ENCODE measurements around the gene CDH13. TPM values are rescaled to one million over a fixed set of nuclear protein-coding genes. Genes with fewer than 3 reads are reported as not detected.

CDH13 gene
- total and polyA plus RNA-seq, 3 experiments from 2014 or later: not detected

GRCh38 chr16:82657239-82657638 is 30.5 kb downstream of the CDH13 start:
- no peak overlapping the region for H3K27ac ChIP-seq (ENCODE audit: low read depth, low read length)
- H3K9me3 ChIP-seq (ENCODE audit: low read length): no peaks in the 10 kb centered on the region
- H3K27ac Mint-ChIP-seq: peak overlapping the region in 6 of 8 donors; percentile 82 to 98 (median 94)
- H3K36me3 ChIP-seq (ENCODE audit: insufficient read depth, low read length): no peaks in the 10 kb centered on the region
- peaks cover 77% of the 10 kb centered on the region for H3K4me1 ChIP-seq (ENCODE audit: insufficient read depth, low read length)
- H3K9me3 Mint-ChIP-seq: peaks cover 0 to 2% (median 0%) of the 10 kb centered on the region in 5 donors
- POLR2A ChIA-PET: interaction anchor here (0.7 kb wide), 1 partner anchor 9 kb away, joined by 6 read pairs; no protein-coding TSS in a partner anchor
- CTCF ChIA-PET: no interaction called here
- no peak overlapping the region for H3K4me3 Mint-ChIP-seq
- no peaks in the 10 kb centered on the region for H3K27me3 Mint-ChIP-seq
- H3K36me3 Mint-ChIP-seq: no peaks in the 10 kb centered on the region
- H3K4me3 ChIP-seq (ENCODE audit: low read length): no peak overlapping the region
- H3K4me1 Mint-ChIP-seq: peaks cover 80 to 84% (median 80%) of the 10 kb centered on the region in 3 donors
- H3K27me3 ChIP-seq (ENCODE audit: insufficient read depth, low read length, poor library complexity, severe bottlenecking): no peaks in the 10 kb centered on the region
- no peak for DNase-seq

GRCh38 chr16:82657786-82658185 is 31.0 kb downstream of the CDH13 start:
- Histone ChIP-seq H3K4me3 (ENCODE audit: low read length) (no peak overlapping the region), H3K4me1 (ENCODE audit: insufficient read depth, low read length) (peaks cover 71% of the 10 kb centered on the region), H3K9me3 (ENCODE audit: low read length) (no peaks in the 10 kb centered on the region), H3K36me3 (ENCODE audit: insufficient read depth, low read length) (no peaks in the 10 kb centered on the region), H3K27me3 (ENCODE audit: insufficient read depth, low read length, poor library complexity, severe bottlenecking) (no peaks in the 10 kb centered on the region), H3K27ac (ENCODE audit: low read depth, low read length) (no peak overlapping the region)
- POLR2A ChIA-PET: no interaction called here
- peak overlapping the region; percentile 43 to 94 (median 76) for H3K27ac Mint-ChIP-seq
- peak overlapping the region in 3 of 7 donors; percentile 6 to 21 (median 15) for H3K4me3 Mint-ChIP-seq
- DNase-seq: no peak
- peaks cover 74 to 79% (median 74%) of the 10 kb centered on the region in 3 donors for H3K4me1 Mint-ChIP-seq
- H3K27me3 Mint-ChIP-seq: no peaks in the 10 kb centered on the region
- H3K36me3 Mint-ChIP-seq: no peaks in the 10 kb centered on the region
- CTCF ChIA-PET: no interaction called here
- peaks cover 0 to 2% (median 0%) of the 10 kb centered on the region in 5 donors for H3K9me3 Mint-ChIP-seq

GRCh38 chr16:82658796-82659195 is 32.0 kb downstream of the CDH13 start:
- Mint-ChIP-seq H3K4me3 (peak overlapping the region in 1 of 7 donors; percentile 37), H3K9me3 (peaks cover 0 to 2% (median 0%) of the 10 kb centered on the region in 5 donors), H3K27me3 (no peaks in the 10 kb centered on the region), H3K4me1 (peaks cover 64 to 69% (median 66%) of the 10 kb centered on the region in 3 donors), H3K36me3 (no peaks in the 10 kb centered on the region), H3K27ac (peak overlapping the region in 6 of 8 donors; percentile 35 to 84 (median 69))
- ChIA-PET POLR2A (no interaction called here), CTCF (no interaction called here)
- Histone ChIP-seq H3K4me1 (ENCODE audit: insufficient read depth, low read length) (peaks cover 61% of the 10 kb centered on the region), H3K9me3 (ENCODE audit: low read length) (no peaks in the 10 kb centered on the region), H3K36me3 (ENCODE audit: insufficient read depth, low read length) (no peaks in the 10 kb centered on the region), H3K27me3 (ENCODE audit: insufficient read depth, low read length, poor library complexity, severe bottlenecking) (no peaks in the 10 kb centered on the region), H3K4me3 (ENCODE audit: low read length) (no peak overlapping the region), H3K27ac (ENCODE audit: low read depth, low read length) (no peak overlapping the region)
- no peak for DNase-seq

GRCh38 chr16:82660075-82660645 is 33.4 kb downstream of the CDH13 start:
- ChIA-PET CTCF (interaction anchor here (1.1 kb wide), 1 partner anchor 20 kb away, joined by 3 read pairs; no protein-coding TSS in a partner anchor), POLR2A (interaction anchor here (0.6 kb wide), 1 partner anchor 227 kb away, joined by 7 read pairs; no protein-coding TSS in a partner anchor)
- Histone ChIP-seq H3K27ac (ENCODE audit: low read depth, low read length) (no peak overlapping the region), H3K4me3 (ENCODE audit: low read length) (no peak overlapping the region), H3K4me1 (ENCODE audit: insufficient read depth, low read length) (peaks cover 48% of the 10 kb centered on the region), H3K36me3 (ENCODE audit: insufficient read depth, low read length) (no peaks in the 10 kb centered on the region), H3K9me3 (ENCODE audit: low read length) (no peaks in the 10 kb centered on the region), H3K27me3 (ENCODE audit: insufficient read depth, low read length, poor library complexity, severe bottlenecking) (no peaks in the 10 kb centered on the region)
- Mint-ChIP-seq H3K4me1 (peaks cover 52 to 55% (median 52%) of the 10 kb centered on the region in 3 donors), H3K9me3 (peaks cover 0 to 2% (median 0%) of the 10 kb centered on the region in 5 donors), H3K4me3 (peak overlapping the region; percentile 10 to 79 (median 56)), H3K27ac (peak overlapping the region; percentile 9 to 87 (median 62)), H3K27me3 (peaks cover 0 to 2% of the 10 kb centered on the region in 2 donors), H3K36me3 (no peaks in the 10 kb centered on the region)
- peak in 4 of 5 donors; percentile 16 to 60 (median 37) for DNase-seq

GRCh38 chr16:82660966-82661365 is 34.2 kb downstream of the CDH13 start:
- H3K4me1 ChIP-seq (ENCODE audit: insufficient read depth, low read length): peaks cover 40% of the 10 kb centered on the region
- Mint-ChIP-seq H3K4me3 (no peak overlapping the region), H3K27me3 (peaks cover 0 to 2% of the 10 kb centered on the region in 2 donors), H3K4me1 (peaks cover 44 to 47% (median 45%) of the 10 kb centered on the region in 3 donors), H3K36me3 (no peaks in the 10 kb centered on the region), H3K9me3 (peaks cover 0 to 2% (median 0%) of the 10 kb centered on the region in 5 donors), H3K27ac (peak overlapping the region in 1 of 8 donors; percentile 47)
- no peak for DNase-seq
- H3K36me3 ChIP-seq (ENCODE audit: insufficient read depth, low read length): no peaks in the 10 kb centered on the region
- H3K4me3 ChIP-seq (ENCODE audit: low read length): no peak overlapping the region
- CTCF ChIA-PET: interaction anchor here (0.7 kb wide), 1 partner anchor 20 kb away, joined by 4 read pairs; no protein-coding TSS in a partner anchor
- no peaks in the 10 kb centered on the region for H3K27me3 ChIP-seq (ENCODE audit: insufficient read depth, low read length, poor library complexity, severe bottlenecking)
- POLR2A ChIA-PET: interaction anchor here (0.6 kb wide), 1 partner anchor 228 kb away, joined by 7 read pairs; no protein-coding TSS in a partner anchor
- no peaks in the 10 kb centered on the region for H3K9me3 ChIP-seq (ENCODE audit: low read length)
- H3K27ac ChIP-seq (ENCODE audit: low read depth, low read length): no peak overlapping the region

GRCh38 chr16:82664181-82664580 is 37.4 kb downstream of the CDH13 start:
- Histone ChIP-seq H3K4me3 (ENCODE audit: low read length) (no peak overlapping the region), H3K27me3 (ENCODE audit: insufficient read depth, low read length, poor library complexity, severe bottlenecking) (no peaks in the 10 kb centered on the region), H3K9me3 (ENCODE audit: low read length) (no peaks in the 10 kb centered on the region), H3K36me3 (ENCODE audit: insufficient read depth, low read length) (no peaks in the 10 kb centered on the region), H3K27ac (ENCODE audit: low read depth, low read length) (no peak overlapping the region), H3K4me1 (ENCODE audit: insufficient read depth, low read length) (peaks cover 8% of the 10 kb centered on the region)
- Mint-ChIP-seq H3K27me3 (peaks cover 0 to 4% of the 10 kb centered on the region in 2 donors), H3K36me3 (no peaks in the 10 kb centered on the region), H3K4me1 (peaks cover 14 to 15% (median 14%) of the 10 kb centered on the region in 3 donors), H3K9me3 (peaks cover 0 to 2% (median 0%) of the 10 kb centered on the region in 5 donors), H3K4me3 (no peak overlapping the region), H3K27ac (no peak overlapping the region)
- ChIA-PET CTCF (no interaction called here), POLR2A (no interaction called here)
- DNase-seq: no peak

GRCh38 chr16:82665025-82665424 is 38.3 kb downstream of the CDH13 start:
- Histone ChIP-seq H3K9me3 (ENCODE audit: low read length) (no peaks in the 10 kb centered on the region), H3K4me1 (ENCODE audit: insufficient read depth, low read length) (peaks cover under 1% of the 10 kb centered on the region), H3K27ac (ENCODE audit: low read depth, low read length) (no peak overlapping the region), H3K36me3 (ENCODE audit: insufficient read depth, low read length) (no peaks in the 10 kb centered on the region), H3K4me3 (ENCODE audit: low read length) (no peak overlapping the region), H3K27me3 (ENCODE audit: insufficient read depth, low read length, poor library complexity, severe bottlenecking) (no peaks in the 10 kb centered on the region)
- ChIA-PET POLR2A (no interaction called here), CTCF (no interaction called here)
- Mint-ChIP-seq H3K27ac (no peak overlapping the region), H3K27me3 (peaks cover 0 to 4% of the 10 kb centered on the region in 2 donors), H3K36me3 (no peaks in the 10 kb centered on the region), H3K9me3 (peaks cover 0 to 2% (median 0%) of the 10 kb centered on the region in 5 donors), H3K4me1 (peaks cover 6% of the 10 kb centered on the region in 3 donors), H3K4me3 (no peak overlapping the region)
- no peak for DNase-seq

GRCh38 chr16:82667437-82667836 is 40.7 kb downstream of the CDH13 start:
- no peaks in the 10 kb centered on the region for H3K36me3 ChIP-seq (ENCODE audit: insufficient read depth, low read length)
- no peaks in the 10 kb centered on the region for H3K9me3 ChIP-seq (ENCODE audit: low read length)
- ChIA-PET POLR2A (no interaction called here), CTCF (interaction anchor here (1.3 kb wide), 1 partner anchor 27 kb away, joined by 4 read pairs; no protein-coding TSS in a partner anchor)
- H3K4me1 Mint-ChIP-seq: no peaks in the 10 kb centered on the region
- no peak overlapping the region for H3K27ac ChIP-seq (ENCODE audit: low read depth, low read length)
- DNase-seq: no peak
- H3K9me3 Mint-ChIP-seq: peaks cover 0 to 1% (median 0%) of the 10 kb centered on the region in 5 donors
- no peaks in the 10 kb centered on the region for H3K36me3 Mint-ChIP-seq
- no peaks in the 10 kb centered on the region for H3K27me3 ChIP-seq (ENCODE audit: insufficient read depth, low read length, poor library complexity, severe bottlenecking)
- H3K27ac Mint-ChIP-seq: no peak overlapping the region
- H3K4me3 ChIP-seq (ENCODE audit: low read length): no peak overlapping the region
- peaks cover 0 to 4% of the 10 kb centered on the region in 2 donors for H3K27me3 Mint-ChIP-seq
- no peaks in the 10 kb centered on the region for H3K4me1 ChIP-seq (ENCODE audit: insufficient read depth, low read length)
- H3K4me3 Mint-ChIP-seq: no peak overlapping the region
